Panc1 (cell line): ENCODE data around the gene NOL4L. TPM values are rescaled to one million over a fixed set of nuclear protein-coding genes. Genes with fewer than 3 reads are reported as not detected.

Experiments used
- ATAC-seq: fragments of 200-7000 bp; cut with Tn5 transposase; 2 replicates; pipeline ENCODE4 v1.9.1; 2020; ENCODE audit warnings: mild to moderate bottlenecking, moderate library complexity
- BruUV-seq: library from RNA; stranded (reverse); fragments of 400-500 nt; replicated peaks from 2 replicates; lab custom pipeline; 2021; lab: Mats Ljungman, UMichigan
- CTCF ChIA-PET: fragments of 300-600 bp; sonication (Branson Sonifier 250); formaldehyde crosslinking; loops from one replicate; lab custom pipeline; 2022; ENCODE audit warnings: antibody characterized with exemption; lab: Charles Lee
- POLR2A ChIA-PET: fragments of 300-600 bp; sonication (Branson Sonifier 250); formaldehyde crosslinking; loops from one replicate; lab custom pipeline; 2022; ENCODE audit warnings: antibody characterized with exemption; lab: Charles Lee
- DNase-seq: peaks from one replicate; pipeline ENCODE4 v3.0.0-alpha.2; 2010; ENCODE audit warnings: low read depth, low spot score
- H3K27ac ChIP-seq: 2 replicates; pipeline ENCODE4 v1.5.1; 2011; ENCODE audit warnings: mild to moderate bottlenecking, low read length, inconsistent platforms
- H3K27me3 ChIP-seq: fragments of 200-500 bp; sonication (Bioruptor generic); 2 replicates; pipeline ENCODE4 v1.6.0; 2014; ENCODE audit warnings: low read length, inconsistent platforms; ENCODE audit not compliant: control insufficient read depth, insufficient read depth
- H3K36me3 ChIP-seq: fragments of 200-500 bp; sonication (Bioruptor generic); 2 replicates; pipeline ENCODE4 v1.5.1; 2014; ENCODE audit warnings: inconsistent platforms, mild to moderate bottlenecking, low read length, moderate library complexity; ENCODE audit not compliant: control insufficient read depth, insufficient read depth
- H3K4me1 ChIP-seq: 2 replicates; pipeline ENCODE4 v1.5.1; 2011; ENCODE audit warnings: inconsistent platforms, mild to moderate bottlenecking, low read length, moderate library complexity; ENCODE audit not compliant: control insufficient read depth, insufficient read depth
- H3K4me3 ChIP-seq, 2 experiments: 2 replicates each; pipeline ENCODE4 v1.5.1; 2011 to 2012; ENCODE audit warnings: low read depth in 2 of 2, low read length in 2 of 2, mild to moderate bottlenecking in 2 of 2, inconsistent platforms in 1 of 2, moderate library complexity in 1 of 2
- H3K9me3 ChIP-seq: fragments of 200-500 bp; sonication (Bioruptor generic); 2 replicates; pipeline ENCODE4 v1.5.1; 2014; ENCODE audit warnings: low read depth, mild to moderate bottlenecking, inconsistent platforms, low read length, moderate library complexity; ENCODE audit not compliant: control insufficient read depth, insufficient read depth
- POLR2AphosphoS5 ChIP-seq: IDR thresholded peaks from 2 replicates; pipeline ENCODE4 v1.6.1; 2012; ENCODE audit warnings: mild to moderate bottlenecking, low read depth, low read length, moderate library complexity
- REST ChIP-seq, 2 experiments: IDR thresholded peaks; 2 replicates each; pipeline ENCODE4 v1.6.1; 2011 to 2012; ENCODE audit warnings: low read depth in 2 of 2, control low read depth in 1 of 2, low read length in 1 of 2, mild to moderate bottlenecking in 1 of 2, moderate library complexity in 1 of 2; ENCODE audit not compliant: insufficient read depth in 1 of 2
- SIN3A ChIP-seq: IDR thresholded peaks from 2 replicates; pipeline ENCODE4 v1.6.1; 2012; ENCODE audit warnings: low read depth, mild to moderate bottlenecking, low read length, moderate library complexity, borderline replicate concordance; ENCODE audit not compliant: insufficient read depth
- TCF7L2 ChIP-seq: IDR thresholded peaks from 2 replicates; pipeline ENCODE4 v1.6.1; 2011; ENCODE audit warnings: mild to moderate bottlenecking, low read depth, low read length, inconsistent platforms
- in situ Hi-C: cut with HindIII; loops from 2 replicates; pipeline ENCODE4 v1.10.0; 2016; ENCODE audit warnings: low sequenced_read_pairs, low pct_unique_long_range_greater_than_20kb
- intact Hi-C: fragments of 100-400 bp; cut with micrococcal nuclease; formaldehyde crosslinking; loops from one replicate; pipeline ENCODE4 v1.10.0; 2022; ENCODE audit not compliant: unreplicated experiment
- total RNA-seq: library from RNA; stranded (reverse); gene quantifications from one replicate; pipeline ENCODE4 v1.2.1, GENCODE V29; 2021; ENCODE audit not compliant: unreplicated experiment
- TF ChIP-seq, protein P1 (sequence below): fragments of 450-650 bp; IDR thresholded peaks from 2 replicates; pipeline ENCODE4 v1.5.1; 2017; ENCODE audit warnings: mild to moderate bottlenecking

Gene NOL4L
- total RNA-seq, 1 experiment from 2014 or later: 21.6 TPM

DNA sequence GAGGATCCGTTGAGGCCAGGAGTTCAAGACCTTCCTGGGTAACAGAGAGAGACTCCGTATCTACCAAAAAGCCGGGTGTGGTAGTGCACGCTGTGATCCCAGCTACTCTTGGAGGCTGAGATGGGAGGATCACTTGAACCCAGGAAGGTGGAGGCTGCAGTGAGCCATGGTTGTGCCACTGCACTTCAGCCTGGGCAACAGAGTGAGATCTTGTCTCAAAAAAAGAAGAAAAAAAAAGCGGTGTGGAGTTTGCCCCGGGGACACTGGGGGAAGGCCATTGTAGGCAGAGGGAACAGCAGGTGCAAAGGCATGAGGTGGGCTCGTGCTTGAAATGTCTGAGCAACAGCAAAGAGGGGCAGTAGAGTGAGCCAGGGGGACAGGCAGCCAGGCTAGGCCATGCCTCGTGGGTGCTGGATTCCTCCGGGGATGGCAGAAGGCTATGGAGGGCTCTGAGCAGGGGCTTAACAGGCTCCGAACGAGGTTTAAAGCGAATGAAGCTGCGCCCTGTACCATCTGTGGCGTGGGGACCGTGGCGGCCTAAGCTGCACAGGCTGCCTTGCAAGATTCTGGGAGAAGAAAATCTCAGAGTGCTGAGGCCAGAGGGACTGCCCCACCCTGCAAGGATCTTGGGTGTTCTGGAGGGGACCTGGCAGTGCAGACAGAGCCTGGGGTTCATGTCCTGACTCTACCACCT is 36.9 kb upstream of the NOL4L start:
- Histone ChIP-seq H3K4me1 (peaks cover 3% of the 10 kb centered on the region), H3K27me3 (no peaks in the 10 kb centered on the region), H3K36me3 (no peaks in the 10 kb centered on the region), H3K9me3 (no peaks in the 10 kb centered on the region), H3K4me3 (no peak overlapping the region), H3K27ac (no peak overlapping the region)
- in situ Hi-C loops: no loop called here
- POLR2A ChIA-PET: no interaction called here
- CTCF ChIA-PET: no interaction called here
- peak; percentile 50 for ATAC-seq
- BruUV-seq: no TSS peak
- no peak for DNase-seq
- TF ChIP-seq POLR2AphosphoS5: no peak
- TF ChIP-seq, protein P1, sequence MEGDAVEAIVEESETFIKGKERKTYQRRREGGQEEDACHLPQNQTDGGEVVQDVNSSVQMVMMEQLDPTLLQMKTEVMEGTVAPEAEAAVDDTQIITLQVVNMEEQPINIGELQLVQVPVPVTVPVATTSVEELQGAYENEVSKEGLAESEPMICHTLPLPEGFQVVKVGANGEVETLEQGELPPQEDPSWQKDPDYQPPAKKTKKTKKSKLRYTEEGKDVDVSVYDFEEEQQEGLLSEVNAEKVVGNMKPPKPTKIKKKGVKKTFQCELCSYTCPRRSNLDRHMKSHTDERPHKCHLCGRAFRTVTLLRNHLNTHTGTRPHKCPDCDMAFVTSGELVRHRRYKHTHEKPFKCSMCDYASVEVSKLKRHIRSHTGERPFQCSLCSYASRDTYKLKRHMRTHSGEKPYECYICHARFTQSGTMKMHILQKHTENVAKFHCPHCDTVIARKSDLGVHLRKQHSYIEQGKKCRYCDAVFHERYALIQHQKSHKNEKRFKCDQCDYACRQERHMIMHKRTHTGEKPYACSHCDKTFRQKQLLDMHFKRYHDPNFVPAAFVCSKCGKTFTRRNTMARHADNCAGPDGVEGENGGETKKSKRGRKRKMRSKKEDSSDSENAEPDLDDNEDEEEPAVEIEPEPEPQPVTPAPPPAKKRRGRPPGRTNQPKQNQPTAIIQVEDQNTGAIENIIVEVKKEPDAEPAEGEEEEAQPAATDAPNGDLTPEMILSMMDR: no peak
- no peak for TF ChIP-seq REST (IDR thresholded peaks at IDR 0.05; ENCODE audit: insufficient read depth in 1 of 2, low read depth in 2 of 2, low read length in 1 of 2)
- no peak for TF ChIP-seq TCF7L2
- no peak for TF ChIP-seq SIN3A
- intact Hi-C loops: no loop called here

- POLR2A ChIA-PET: interaction anchor here (0.6 kb wide), 1 partner anchor 339 kb away, joined by 3 read pairs; no protein-coding TSS in a partner anchor
- CTCF ChIA-PET: interaction anchor here (0.7 kb wide), 1 partner anchor 157 kb away, joined by 3 read pairs; no protein-coding TSS in a partner anchor
- Histone ChIP-seq H3K27ac (no peak overlapping the region), H3K9me3 (no peaks in the 10 kb centered on the region), H3K27me3 (no peaks in the 10 kb centered on the region), H3K4me3 (no peak overlapping the region), H3K36me3 (no peaks in the 10 kb centered on the region), H3K4me1 (peaks cover 3% of the 10 kb centered on the region)
- no TSS peak for BruUV-seq
- DNase-seq (no peak), ATAC-seq (peak; percentile 45)
- intact Hi-C loops (no loop called here), in situ Hi-C loops (no loop called here)
- no peak for TF ChIP-seq REST (IDR thresholded peaks at IDR 0.05; ENCODE audit: insufficient read depth in 1 of 2, low read depth in 2 of 2, low read length in 1 of 2)
- TF ChIP-seq, protein P1: no peak
- no peak for TF ChIP-seq SIN3A
- TF ChIP-seq POLR2AphosphoS5: no peak
- no peak for TF ChIP-seq TCF7L2
These were observed 36.1 kb upstream of the NOL4L start for GRCh38 chr20:32621071-32621890.
